ENCODE measurements around the gene SYNE2. TPM values are rescaled to one million over a fixed set of nuclear protein-coding genes. Genes with fewer than 3 reads are reported as not detected.

SYNE2 gene
- total RNA-seq, 1 donor from 2014 or later, result 148 TPM

GRCh38 chr14:64253672-64254071 is 400.9 kb downstream of the SYNE2 start:
- DNase-seq, result no peak

- no peak for DNase-seq
These were observed 403.0 kb downstream of the SYNE2 start for GRCh38 chr14:64255756-64256155.

- no peak for DNase-seq
These were observed 407.6 kb downstream of the SYNE2 start for GRCh38 chr14:64260418-64260817.

GRCh38 chr14:64265222-64265621 is 412.4 kb downstream of the SYNE2 start:
- DNase-seq, result no peak

- DNase-seq, result no peak
These were observed 413.4 kb downstream of the SYNE2 start for GRCh38 chr14:64266239-64266638.

- no peak for DNase-seq
These were observed 419.2 kb downstream of the SYNE2 start for GRCh38 chr14:64272019-64272418.

Small RNAs within 50 kb of the gene (small RNA-seq; reads per million reads assigned to genes)
- gene MIR548H1 (ENCODE audit: low replicate concordance) (not detected), gene RF00019 (ENCODE audit: low replicate concordance) (not detected), gene RPS28P1 (ENCODE audit: low replicate concordance) (not detected)

Other genes with a start within 250 kb of the SYNE2 start
- gene WDR89, start 211.1 kb upstream of the SYNE2 start, total RNA-seq, result 20.8 TPM
- gene SGPP1, start 124.9 kb upstream of the SYNE2 start, total RNA-seq, result 19.6 TPM

Measured in tongue (tissue), 3 donors.